MCF 10A (cell line): ENCODE measurements around the gene HOXB5. TPM values are rescaled to one million over a fixed set of nuclear protein-coding genes. Genes with fewer than 3 reads are reported as not detected.

Experiments
- BruUV-seq: library from RNA; stranded (reverse); fragments of 400-500 nt; replicated peaks from 2 replicates; lab custom pipeline; 2021; lab: Mats Ljungman, UMichigan
- CTCF ChIA-PET: fragments of 300-600 bp; sonication (Branson Sonifier 250); formaldehyde crosslinking; extraction: SDS; loops from one replicate; lab custom pipeline; 2021; ENCODE audit warnings: antibody characterized with exemption, inconsistent platforms; lab: Yijun Ruan, JAX
- POLR2A ChIA-PET: fragments of 300-600, 350-650 bp; sonication (Branson Sonifier 250); formaldehyde crosslinking; extraction: SDS; loops from one replicate; lab custom pipeline; 2020; ENCODE audit warnings: antibody characterized with exemption, inconsistent platforms; lab: Yijun Ruan, JAX
- DNase-seq: peaks from one replicate; pipeline ENCODE4 v3.0.0-alpha.2; 2018; ENCODE audit not compliant: unreplicated experiment
- H3K27ac Mint-ChIP-seq: one replicate; pipeline ENCODE4 v1.8.0; 2022; ENCODE audit warnings: mild to moderate bottlenecking, low read depth, mixed read lengths; ENCODE audit not compliant: unreplicated experiment
- H3K27me3 Mint-ChIP-seq: one replicate; pipeline ENCODE4 v1.8.0; 2022; ENCODE audit warnings: mixed read lengths; ENCODE audit not compliant: insufficient read depth, unreplicated experiment
- H3K36me3 Mint-ChIP-seq: one replicate; pipeline ENCODE4 v1.8.0; 2022; ENCODE audit warnings: mild to moderate bottlenecking, moderate library complexity, mixed read lengths; ENCODE audit not compliant: insufficient read depth, unreplicated experiment
- H3K4me1 Mint-ChIP-seq: one replicate; pipeline ENCODE4 v1.8.0; 2022; ENCODE audit warnings: mixed read lengths; ENCODE audit not compliant: insufficient read depth, unreplicated experiment
- H3K4me3 Mint-ChIP-seq: one replicate; pipeline ENCODE4 v1.8.0; 2022; ENCODE audit warnings: mild to moderate bottlenecking, moderate library complexity, mixed read lengths; ENCODE audit not compliant: unreplicated experiment
- H3K9me3 Mint-ChIP-seq: one replicate; pipeline ENCODE4 v1.8.0; 2022; ENCODE audit warnings: mixed read lengths; ENCODE audit not compliant: unreplicated experiment
- intact Hi-C: fragments of 100-400 bp; cut with micrococcal nuclease; formaldehyde crosslinking; loops from 2 replicates; pipeline ENCODE4 v1.14.1; 2022
- total RNA-seq: library from RNA; stranded (reverse); gene quantifications from 2 replicates; pipeline ENCODE4 v1.2.3, GENCODE V29; 2022
- TF ChIP-seq, protein P1 (sequence below): fragments of 200-600 bp; IDR thresholded peaks from one replicate; pipeline ENCODE4 v1.8.0; 2022; ENCODE audit warnings: antibody characterized with exemption, mild to moderate bottlenecking; ENCODE audit not compliant: unreplicated experiment

Gene HOXB5
- total RNA-seq, 1 experiment from 2014 or later: not detected

DNA sequence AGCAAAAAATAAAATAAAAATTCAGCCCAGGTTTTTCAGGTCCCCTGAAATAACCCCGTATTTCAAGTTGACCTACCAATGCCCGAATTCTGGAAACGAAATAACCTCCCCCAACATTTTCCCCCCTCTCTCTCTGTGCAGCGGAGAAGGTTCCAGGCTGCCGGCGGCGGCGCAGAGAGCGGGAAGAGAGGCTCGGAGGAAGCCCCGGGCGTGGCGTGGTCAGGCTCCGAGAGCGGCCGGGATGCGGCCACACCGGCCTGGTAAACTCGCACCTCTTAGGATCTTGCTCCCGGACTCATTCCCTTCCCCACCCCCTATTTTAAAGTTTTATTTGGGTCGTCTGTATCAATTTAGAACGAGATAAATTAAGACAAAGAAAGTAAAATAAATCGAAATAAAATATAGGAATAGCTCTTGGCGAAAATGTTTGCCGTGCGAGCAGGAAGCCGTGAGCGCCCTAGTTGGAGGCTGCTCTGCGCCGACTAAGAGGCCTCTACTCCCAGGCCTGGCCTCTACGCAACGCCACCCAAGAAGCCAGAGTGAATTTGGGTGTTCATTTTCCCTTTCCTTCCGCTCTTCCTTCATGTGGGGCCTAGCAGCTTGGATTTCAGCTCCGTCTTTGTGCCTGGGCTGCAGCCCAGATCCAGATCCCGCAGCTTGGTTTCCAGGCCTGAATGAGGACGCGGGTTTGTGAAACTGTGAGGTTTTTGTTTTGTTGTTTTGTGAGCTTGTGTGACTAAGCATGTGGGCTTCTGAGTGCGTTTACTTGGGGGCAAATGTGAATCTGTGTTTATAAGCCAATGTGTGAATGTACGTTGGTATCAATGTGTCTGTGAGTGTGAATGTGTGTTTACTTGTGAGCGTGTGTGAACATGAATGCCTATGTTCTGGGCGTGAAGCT, 12.7 kb upstream of the HOXB5 start:
- BruUV-seq: no TSS peak
- no peak overlapping the region for H3K27ac Mint-ChIP-seq
- POLR2A ChIA-PET: interaction anchor here (0.6 kb wide), 1 partner anchor 140 kb away, joined by 5 read pairs; no protein-coding TSS in a partner anchor

DNA sequence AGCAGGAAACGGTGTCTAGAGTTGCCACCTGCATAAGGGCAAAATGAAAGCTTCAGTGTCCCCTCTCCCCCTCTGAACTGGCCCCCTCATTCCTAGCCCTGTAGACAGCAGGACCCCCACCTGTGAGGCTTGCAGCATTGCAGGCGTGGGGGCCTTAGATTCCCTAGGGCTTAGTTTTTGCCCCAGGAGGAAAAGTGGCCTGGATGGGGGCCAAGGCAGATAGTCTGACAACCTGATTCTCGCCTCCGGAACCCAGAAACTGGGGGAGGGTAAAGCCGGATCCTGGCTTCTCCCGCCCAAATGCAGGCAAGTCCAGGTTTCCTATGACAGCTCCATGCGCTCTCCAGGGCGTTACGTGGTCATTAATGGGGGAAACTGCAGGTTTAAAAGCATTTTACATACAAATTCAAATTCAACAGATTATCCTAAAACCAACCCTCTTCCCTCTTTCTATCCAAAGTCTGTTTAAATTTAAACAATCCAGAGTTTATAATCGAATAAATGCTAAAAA, 11.9 kb upstream of the HOXB5 start:
- ChIA-PET POLR2A (no interaction called here), CTCF (interaction anchor here (1.6 kb wide), 1 partner anchor 9 kb away, joined by 4 read pairs; no protein-coding TSS in a partner anchor)
- no peak overlapping the region for H3K27ac Mint-ChIP-seq
- no peaks in the 10 kb centered on the region for H3K9me3 Mint-ChIP-seq
- DNase-seq: no peak
- H3K4me3 Mint-ChIP-seq: no peak overlapping the region
- TF ChIP-seq, protein P1, sequence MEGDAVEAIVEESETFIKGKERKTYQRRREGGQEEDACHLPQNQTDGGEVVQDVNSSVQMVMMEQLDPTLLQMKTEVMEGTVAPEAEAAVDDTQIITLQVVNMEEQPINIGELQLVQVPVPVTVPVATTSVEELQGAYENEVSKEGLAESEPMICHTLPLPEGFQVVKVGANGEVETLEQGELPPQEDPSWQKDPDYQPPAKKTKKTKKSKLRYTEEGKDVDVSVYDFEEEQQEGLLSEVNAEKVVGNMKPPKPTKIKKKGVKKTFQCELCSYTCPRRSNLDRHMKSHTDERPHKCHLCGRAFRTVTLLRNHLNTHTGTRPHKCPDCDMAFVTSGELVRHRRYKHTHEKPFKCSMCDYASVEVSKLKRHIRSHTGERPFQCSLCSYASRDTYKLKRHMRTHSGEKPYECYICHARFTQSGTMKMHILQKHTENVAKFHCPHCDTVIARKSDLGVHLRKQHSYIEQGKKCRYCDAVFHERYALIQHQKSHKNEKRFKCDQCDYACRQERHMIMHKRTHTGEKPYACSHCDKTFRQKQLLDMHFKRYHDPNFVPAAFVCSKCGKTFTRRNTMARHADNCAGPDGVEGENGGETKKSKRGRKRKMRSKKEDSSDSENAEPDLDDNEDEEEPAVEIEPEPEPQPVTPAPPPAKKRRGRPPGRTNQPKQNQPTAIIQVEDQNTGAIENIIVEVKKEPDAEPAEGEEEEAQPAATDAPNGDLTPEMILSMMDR: no peak
- no TSS peak for BruUV-seq
- H3K27me3 Mint-ChIP-seq: peaks cover 88% of the 10 kb centered on the region
- H3K4me1 Mint-ChIP-seq: peaks cover 5% of the 10 kb centered on the region
- no peaks in the 10 kb centered on the region for H3K36me3 Mint-ChIP-seq
- intact Hi-C loops: no loop called here

More for the DNA sequence above, 12.7 kb upstream of the HOXB5 start:
- no peaks in the 10 kb centered on the region for H3K9me3 Mint-ChIP-seq
- H3K4me3 Mint-ChIP-seq: no peak overlapping the region
- no peaks in the 10 kb centered on the region for H3K36me3 Mint-ChIP-seq
- intact Hi-C loops: no loop called here
- CTCF ChIA-PET: interaction anchor here (0.6 to 1.6 kb wide), 4 partner anchors 8 to 302 kb away, joined by 3 to 4 read pairs (median 3); no protein-coding TSS in a partner anchor
- peaks cover 5% of the 10 kb centered on the region for H3K4me1 Mint-ChIP-seq
- TF ChIP-seq, protein P1: no peak
- no peak for DNase-seq
- H3K27me3 Mint-ChIP-seq: peaks cover 88% of the 10 kb centered on the region

DNA sequence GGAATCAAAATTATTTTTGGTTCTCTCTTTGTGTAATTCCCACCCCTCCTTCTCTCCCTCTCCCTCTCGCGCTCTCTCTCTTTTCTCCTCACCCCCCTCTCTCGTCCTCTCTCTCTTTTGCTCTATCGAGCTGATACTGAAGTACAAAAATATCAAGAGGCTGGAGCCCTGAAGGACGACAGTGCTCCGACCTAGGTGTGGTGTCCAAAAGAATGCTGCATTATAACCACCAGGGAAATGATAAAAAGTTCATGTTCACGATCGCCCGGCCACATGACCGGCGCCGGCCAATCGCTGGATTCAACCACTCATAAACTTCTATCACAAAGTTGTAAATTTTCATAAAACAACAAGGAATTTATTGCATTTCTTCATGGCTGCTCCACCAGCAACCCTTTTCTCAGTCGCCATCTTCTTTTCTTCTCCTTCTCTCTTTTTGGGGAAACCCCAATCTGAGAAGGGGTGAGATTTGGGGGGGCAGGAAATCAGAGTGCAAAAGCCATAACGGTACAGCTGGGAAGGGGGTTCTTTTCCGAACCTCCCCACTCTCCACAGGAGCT, 11.3 kb upstream of the HOXB5 start, which contains the start of gene HOXB6:
Gene HOXB6, minus strand, starts transcription at position 217 of the 560 bp plus-strand sequence. CDS start 6,836 bp downstream, outside the sequence.
- Mint-ChIP-seq H3K4me1 (peaks cover 5% of the 10 kb centered on the region), H3K27ac (no peak within 1 kb of the TSS), H3K4me3 (no peak within 1 kb of the TSS), H3K27me3 (peaks cover 91% of the 10 kb centered on the region), H3K9me3 (no peaks in the 10 kb centered on the region), H3K36me3 (no peaks in the 10 kb centered on the region)
- BruUV-seq: no TSS peak
- DNase-seq: no peak
- POLR2A ChIA-PET: no interaction called here
- CTCF ChIA-PET: interaction anchor here (0.7 to 1.6 kb wide), 2 partner anchors 10 kb away, joined by 4 read pairs; no protein-coding TSS in a partner anchor
- intact Hi-C loops: no loop called here
- TF ChIP-seq, protein P1: no peak
